WERI-Rb-1 (cell line): Measurements from ENCODE around the gene PCP4.

ENCODE experiments used
- DNase-seq: peaks from one replicate; pipeline ENCODE4 v3.0.0-alpha.2; 2020
- H3K27ac ChIP-seq: fragments of 250-450 bp; sonication (Bioruptor Pico); 2 replicates; pipeline ENCODE4 v1.5.1; 2020; ENCODE audit warnings: mild to moderate bottlenecking, moderate library complexity
- H3K27me3 ChIP-seq: fragments of 250-450 bp; sonication (Bioruptor Pico); 2 replicates; pipeline ENCODE4 v1.5.1; 2021; ENCODE audit warnings: mild to moderate bottlenecking, low read depth, moderate library complexity; ENCODE audit not compliant: insufficient read depth, severe bottlenecking
- H3K36me3 ChIP-seq: fragments of 250-450 bp; sonication (Bioruptor Pico); 2 replicates; pipeline ENCODE4 v1.5.1; 2020; ENCODE audit warnings: mild to moderate bottlenecking, moderate library complexity
- H3K4me3 ChIP-seq: 2 replicates; pipeline ENCODE4 v1.5.1; 2011; ENCODE audit warnings: low read depth, mild to moderate bottlenecking, control low read depth, low read length
- H3K9me3 ChIP-seq: fragments of 250-450 bp; sonication (Bioruptor Pico); 2 replicates; pipeline ENCODE4 v1.5.1; 2021; ENCODE audit warnings: mild to moderate bottlenecking, moderate library complexity; ENCODE audit not compliant: severe bottlenecking
- CTCF ChIP-seq: IDR thresholded peaks from 2 replicates; pipeline ENCODE4 v1.5.1; 2011; ENCODE audit warnings: low read depth, mild to moderate bottlenecking, control low read depth, inconsistent platforms, low read length

PCP4 gene

DNA sequence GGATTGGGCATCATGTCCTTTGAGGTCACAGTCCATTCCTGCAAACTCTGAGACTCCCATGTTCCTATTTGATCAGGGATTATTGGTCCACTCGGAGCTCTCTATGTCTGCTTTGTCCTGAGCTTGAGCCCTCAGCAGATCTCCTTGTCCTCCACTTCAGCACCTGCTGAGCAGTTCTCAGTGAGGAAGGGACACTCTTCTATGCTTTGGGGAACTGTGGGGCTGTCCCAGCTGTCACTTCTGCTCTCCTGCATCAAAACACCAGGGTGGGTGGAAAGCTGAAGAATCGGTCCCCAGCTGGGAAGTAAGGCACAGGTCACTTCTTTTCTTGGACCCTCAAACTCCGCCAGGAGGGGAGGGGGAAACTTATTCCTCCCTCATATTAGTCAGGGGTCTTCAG, 99.5 kb downstream of the PCP4 start:
- Histone ChIP-seq H3K27ac (no peak overlapping the region), H3K4me3 (no peak overlapping the region), H3K36me3 (no peaks in the 10 kb centered on the region), H3K9me3 (peaks cover 5% of the 10 kb centered on the region), H3K27me3 (peaks cover 6% of the 10 kb centered on the region)
- TF ChIP-seq CTCF = no peak
- DNase-seq = no peak

DNA sequence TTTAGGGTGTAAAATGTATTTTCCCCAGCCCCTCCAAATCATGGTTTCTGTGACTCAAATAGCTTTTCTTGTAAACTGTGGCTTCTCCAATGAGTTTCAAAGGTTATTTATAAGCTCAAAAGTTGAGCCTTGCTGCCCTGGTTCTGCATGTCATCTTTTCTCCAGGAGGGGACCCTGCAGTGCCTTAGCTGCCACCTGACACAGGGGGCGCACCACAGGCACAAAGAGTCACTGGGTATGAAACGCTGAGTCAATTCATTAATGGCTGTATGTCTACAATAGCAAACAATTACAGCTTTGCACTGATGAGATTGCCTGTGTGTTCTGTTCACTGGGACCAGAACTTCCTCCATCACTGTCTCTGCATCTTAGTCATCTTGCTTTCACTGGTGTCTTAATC, 100.8 kb downstream of the PCP4 start:
- no peak for DNase-seq
- 0 out of 2 replicates have a peak, but pooled peaks have one; percentile 22 for TF ChIP-seq CTCF
- H3K27ac ChIP-seq = no peak overlapping the region
- peaks cover 4% of the 10 kb centered on the region for H3K27me3 ChIP-seq
- no peaks in the 10 kb centered on the region for H3K36me3 ChIP-seq
- H3K4me3 ChIP-seq = no peak overlapping the region
- H3K9me3 ChIP-seq = peaks cover 5% of the 10 kb centered on the region

DNA sequence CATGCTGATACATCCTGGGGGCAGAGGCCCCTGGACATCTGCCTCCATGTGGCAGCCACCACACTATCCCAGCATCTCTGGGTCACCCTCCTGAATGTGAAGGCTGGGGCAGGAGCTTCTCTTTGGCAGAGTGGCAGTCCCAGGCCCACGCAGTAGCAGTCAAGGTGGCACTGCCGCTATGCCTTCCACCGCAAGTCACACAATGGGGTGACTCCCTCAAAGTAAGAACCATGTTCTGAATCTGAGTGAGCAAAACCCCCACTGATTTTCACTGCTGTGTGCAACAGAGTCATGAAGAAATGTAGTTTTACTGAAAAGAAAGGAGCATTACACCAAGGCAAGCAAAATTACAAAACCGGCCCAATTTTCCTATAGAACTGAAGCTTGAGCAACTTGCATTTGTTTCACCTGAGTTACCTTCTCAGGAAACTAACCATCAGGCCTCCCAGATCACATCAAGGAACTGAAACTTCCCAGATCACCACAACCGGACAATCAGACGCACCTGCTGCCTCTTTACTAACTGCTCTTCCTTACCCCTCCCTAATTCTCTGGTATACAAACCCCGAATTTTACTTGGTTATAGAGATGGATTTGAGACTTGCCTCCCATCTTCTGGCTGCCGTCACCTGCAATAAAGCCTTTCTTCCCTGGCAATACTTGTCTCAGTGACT, 102.6 kb downstream of the PCP4 start:
- Histone ChIP-seq H3K9me3 (peaks cover 5% of the 10 kb centered on the region), H3K27ac (no peak overlapping the region), H3K4me3 (no peak overlapping the region), H3K36me3 (no peaks in the 10 kb centered on the region), H3K27me3 (peaks cover 4% of the 10 kb centered on the region)
- TF ChIP-seq CTCF = no peak
- no peak for DNase-seq

DNA sequence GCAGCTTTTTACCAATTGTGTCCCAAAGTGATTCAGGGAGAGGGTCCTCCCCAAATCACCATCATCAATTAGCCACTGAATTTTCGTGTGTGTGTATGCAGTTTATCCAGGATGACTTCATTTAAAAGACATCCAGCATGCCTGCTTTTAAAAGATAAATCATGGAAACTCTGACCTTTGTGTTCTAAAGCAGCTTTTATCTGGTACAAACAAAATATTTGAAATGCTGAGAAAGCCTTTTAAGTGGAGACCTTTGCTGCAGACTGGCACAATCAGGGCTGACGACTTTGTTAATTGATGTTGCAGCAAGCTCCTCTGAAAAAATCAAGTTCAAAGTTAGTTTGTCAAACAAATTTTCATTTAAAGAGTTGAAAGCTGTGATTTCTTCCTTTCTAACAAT, 104.7 kb downstream of the PCP4 start:
- Histone ChIP-seq H3K27me3 (peaks cover 10% of the 10 kb centered on the region), H3K27ac (no peak overlapping the region), H3K9me3 (no peaks in the 10 kb centered on the region), H3K4me3 (no peak overlapping the region), H3K36me3 (no peaks in the 10 kb centered on the region)
- DNase-seq = no peak
- TF ChIP-seq CTCF = no peak

DNA sequence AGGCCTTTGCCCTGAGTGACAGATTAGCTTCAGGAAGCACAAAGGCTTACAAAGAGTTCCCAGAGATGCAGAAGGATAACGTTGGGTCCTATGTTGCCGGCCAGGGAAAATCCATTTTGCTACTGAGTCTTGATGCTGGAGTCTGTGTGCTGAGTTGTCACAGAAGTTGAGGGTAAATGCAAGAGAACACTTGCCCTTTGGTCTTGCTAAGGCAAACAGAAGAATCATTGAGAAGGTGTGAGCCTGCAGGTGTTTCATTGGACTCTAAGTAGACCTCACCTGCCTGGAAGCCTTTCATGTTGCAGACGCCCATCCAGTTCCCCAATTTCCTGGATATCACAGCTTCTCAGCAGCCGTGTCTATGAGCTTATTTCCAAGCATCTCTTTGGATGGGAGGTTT, 105.2 kb downstream of the PCP4 start:
- TF ChIP-seq CTCF = no peak
- H3K27me3 ChIP-seq = peaks cover 10% of the 10 kb centered on the region
- H3K27ac ChIP-seq = no peak overlapping the region
- DNase-seq = no peak
- H3K4me3 ChIP-seq = no peak overlapping the region
- no peaks in the 10 kb centered on the region for H3K9me3 ChIP-seq
- no peaks in the 10 kb centered on the region for H3K36me3 ChIP-seq

- Histone ChIP-seq H3K27me3 (peaks cover 10% of the 10 kb centered on the region), H3K4me3 (no peak overlapping the region), H3K27ac (no peak overlapping the region), H3K9me3 (no peaks in the 10 kb centered on the region), H3K36me3 (no peaks in the 10 kb centered on the region)
- no peak for DNase-seq
- TF ChIP-seq CTCF = no peak
Observed at GRCh38 chr21:39972976-39973770, 105.9 kb downstream of the PCP4 start.
